ENCODE measurements around the gene TM4SF20.
"Not testable (repeated sequence)": the region's sequence is repeated elsewhere in the genome, so short reads cannot be mapped to it uniquely, and the experiment has no call there.

Gene TM4SF20

GRCh38 chr2:227367427-227367795, 11.7 kb downstream of the TM4SF20 start:
- H2AFZ ChIP-seq (ENCODE audit: low read depth), result no peak overlapping the region

DNA sequence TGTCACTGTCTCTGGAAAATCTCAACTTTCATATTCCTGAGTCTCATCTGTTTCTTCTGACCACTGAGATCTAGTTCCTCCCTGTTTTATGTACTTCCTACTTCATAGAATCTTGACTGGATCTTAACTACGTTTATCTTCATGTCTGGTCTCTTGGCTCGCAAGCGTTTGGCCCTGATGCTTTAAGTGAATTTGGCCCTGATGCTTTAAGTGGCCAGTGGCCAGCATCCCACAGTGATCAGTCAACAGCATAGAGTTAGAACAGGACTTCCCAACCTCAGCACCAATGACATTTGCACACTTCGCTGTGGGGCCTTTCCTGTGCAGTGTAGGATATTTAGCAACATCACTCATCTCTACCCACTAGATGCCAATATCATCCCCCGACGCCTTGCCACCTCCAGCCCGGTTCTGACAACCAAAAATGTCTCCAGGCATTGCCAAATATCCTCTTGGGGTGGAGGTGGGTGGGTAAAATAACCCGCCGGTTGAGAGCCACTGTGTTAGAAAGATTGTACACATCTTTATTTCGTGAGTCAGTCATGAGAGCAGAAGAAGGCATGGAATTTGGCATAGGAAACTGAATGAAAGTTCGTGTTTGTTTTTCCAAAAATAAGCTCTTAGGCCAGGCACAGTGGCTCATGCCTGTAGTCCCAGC, 12.2 kb downstream of the TM4SF20 start:
- Histone ChIP-seq H3K4me3 (IDR thresholded peaks at IDR 0.05; ENCODE audit: insufficient read depth, low read depth, low read length) (no peak overlapping the region), H3K36me3 (ENCODE audit: insufficient read depth) (no peaks in the 10 kb centered on the region), H3K4me2 (no peak overlapping the region), H4K20me1 (ENCODE audit: insufficient read depth) (no peaks in the 10 kb centered on the region), H3K27me3 (ENCODE audit: insufficient read depth, low read depth) (no peaks in the 10 kb centered on the region), H3K79me2 (ENCODE audit: insufficient read depth, low read depth) (no peaks in the 10 kb centered on the region), H3K27ac (no peak overlapping the region), H3K4me1 (ENCODE audit: low read depth, poor library complexity, severe bottlenecking) (no peaks in the 10 kb centered on the region), H3K9ac (no peak overlapping the region), H2AFZ (ENCODE audit: low read depth) (no peak overlapping the region)
- TF ChIP-seq, protein P1, sequence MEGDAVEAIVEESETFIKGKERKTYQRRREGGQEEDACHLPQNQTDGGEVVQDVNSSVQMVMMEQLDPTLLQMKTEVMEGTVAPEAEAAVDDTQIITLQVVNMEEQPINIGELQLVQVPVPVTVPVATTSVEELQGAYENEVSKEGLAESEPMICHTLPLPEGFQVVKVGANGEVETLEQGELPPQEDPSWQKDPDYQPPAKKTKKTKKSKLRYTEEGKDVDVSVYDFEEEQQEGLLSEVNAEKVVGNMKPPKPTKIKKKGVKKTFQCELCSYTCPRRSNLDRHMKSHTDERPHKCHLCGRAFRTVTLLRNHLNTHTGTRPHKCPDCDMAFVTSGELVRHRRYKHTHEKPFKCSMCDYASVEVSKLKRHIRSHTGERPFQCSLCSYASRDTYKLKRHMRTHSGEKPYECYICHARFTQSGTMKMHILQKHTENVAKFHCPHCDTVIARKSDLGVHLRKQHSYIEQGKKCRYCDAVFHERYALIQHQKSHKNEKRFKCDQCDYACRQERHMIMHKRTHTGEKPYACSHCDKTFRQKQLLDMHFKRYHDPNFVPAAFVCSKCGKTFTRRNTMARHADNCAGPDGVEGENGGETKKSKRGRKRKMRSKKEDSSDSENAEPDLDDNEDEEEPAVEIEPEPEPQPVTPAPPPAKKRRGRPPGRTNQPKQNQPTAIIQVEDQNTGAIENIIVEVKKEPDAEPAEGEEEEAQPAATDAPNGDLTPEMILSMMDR (conservative IDR thresholded peaks at IDR 0.05; ENCODE audit: low read depth, low read length), result no peak

More at GRCh38 chr2:227367427-227367795, 11.7 kb downstream of the TM4SF20 start:
- H3K36me3 ChIP-seq (ENCODE audit: insufficient read depth), result no peaks in the 10 kb centered on the region
- TF ChIP-seq, protein P1 (conservative IDR thresholded peaks at IDR 0.05; ENCODE audit: low read depth, low read length), result no peak
- H3K4me1 ChIP-seq (ENCODE audit: low read depth, poor library complexity, severe bottlenecking), result no peaks in the 10 kb centered on the region
- no peaks in the 10 kb centered on the region for H3K79me2 ChIP-seq (ENCODE audit: insufficient read depth, low read depth)
- no peak overlapping the region for H3K9ac ChIP-seq
- H3K27ac ChIP-seq, result no peak overlapping the region
- H3K4me2 ChIP-seq, result no peak overlapping the region
- H4K20me1 ChIP-seq (ENCODE audit: insufficient read depth), result no peaks in the 10 kb centered on the region
- H3K4me3 ChIP-seq (IDR thresholded peaks at IDR 0.05; ENCODE audit: insufficient read depth, low read depth, low read length), result no peak overlapping the region
- H3K27me3 ChIP-seq (ENCODE audit: insufficient read depth, low read depth), result no peaks in the 10 kb centered on the region

DNA sequence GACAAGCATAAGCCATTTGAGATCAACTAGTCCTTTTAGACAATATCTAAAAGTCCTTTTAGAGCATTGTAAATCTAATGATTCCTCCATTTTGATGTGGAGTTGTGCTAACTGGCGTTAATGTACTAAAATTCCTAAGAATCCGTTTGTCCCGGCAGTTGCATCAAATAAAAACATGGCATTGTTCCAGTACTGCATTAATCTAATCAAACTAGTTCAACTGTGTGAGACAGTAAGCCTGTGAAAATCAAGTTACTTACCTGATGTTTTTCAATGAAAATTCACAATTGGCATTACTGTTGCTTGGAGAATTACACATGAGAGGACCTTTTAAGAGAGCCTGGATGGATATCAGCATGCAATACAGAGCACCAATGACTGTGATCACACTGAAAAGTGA, 13.3 kb downstream of the TM4SF20 start:
- no peak overlapping the region for H3K9ac ChIP-seq
- no peak overlapping the region for H3K27ac ChIP-seq
- TF ChIP-seq, protein P1 (conservative IDR thresholded peaks at IDR 0.05; ENCODE audit: low read depth, low read length), result no peak
- H3K36me3 ChIP-seq (ENCODE audit: insufficient read depth), result no peaks in the 10 kb centered on the region
- H3K4me3 ChIP-seq (IDR thresholded peaks at IDR 0.05; ENCODE audit: insufficient read depth, low read depth, low read length), result no peak overlapping the region
- no peak overlapping the region for H3K4me2 ChIP-seq
- no peak overlapping the region for H2AFZ ChIP-seq (ENCODE audit: low read depth)
- H3K79me2 ChIP-seq (ENCODE audit: insufficient read depth, low read depth), result no peaks in the 10 kb centered on the region
- no peaks in the 10 kb centered on the region for H4K20me1 ChIP-seq (ENCODE audit: insufficient read depth)
- no peaks in the 10 kb centered on the region for H3K27me3 ChIP-seq (ENCODE audit: insufficient read depth, low read depth)
- H3K4me1 ChIP-seq (ENCODE audit: low read depth, poor library complexity, severe bottlenecking), result no peaks in the 10 kb centered on the region

GRCh38 chr2:227364585-227365263, 14.4 kb downstream of the TM4SF20 start:
- H3K4me2 ChIP-seq; H3K27me3 ChIP-seq (ENCODE audit: insufficient read depth, low read depth); H3K36me3 ChIP-seq (ENCODE audit: insufficient read depth); H3K4me1 ChIP-seq (ENCODE audit: low read depth, poor library complexity, severe bottlenecking); H3K9ac ChIP-seq; H3K4me3 ChIP-seq (IDR thresholded peaks at IDR 0.05; ENCODE audit: insufficient read depth, low read depth, low read length); H4K20me1 ChIP-seq (ENCODE audit: insufficient read depth); H2AFZ ChIP-seq (ENCODE audit: low read depth); H3K27ac ChIP-seq; H3K79me2 ChIP-seq (ENCODE audit: insufficient read depth, low read depth): not testable (repeated sequence)

DNA sequence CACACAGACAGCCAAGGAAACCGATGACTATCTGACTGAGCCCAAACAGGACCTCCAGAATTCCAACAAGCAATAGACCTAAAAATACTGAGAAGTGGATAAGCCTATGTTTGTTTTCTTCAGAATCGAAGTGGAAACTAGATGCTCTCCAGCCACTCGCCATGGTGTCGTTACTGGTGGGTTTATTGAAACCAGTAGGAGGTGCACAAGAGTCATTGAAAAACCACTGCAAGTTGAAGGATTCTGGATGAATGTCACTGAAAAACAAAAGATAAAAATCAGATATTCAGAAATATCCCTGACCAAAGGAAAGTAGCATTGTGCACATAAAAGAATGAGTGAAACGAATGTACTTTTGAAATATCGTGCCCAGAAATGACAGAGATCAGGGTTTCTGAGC, 15.3 kb downstream of the TM4SF20 start:
- no peaks in the 10 kb centered on the region for H3K79me2 ChIP-seq (ENCODE audit: insufficient read depth, low read depth)
- no peak overlapping the region for H3K4me3 ChIP-seq (IDR thresholded peaks at IDR 0.05; ENCODE audit: insufficient read depth, low read depth, low read length)
- H3K4me1 ChIP-seq (ENCODE audit: low read depth, poor library complexity, severe bottlenecking), result no peaks in the 10 kb centered on the region
- no peaks in the 10 kb centered on the region for H3K36me3 ChIP-seq (ENCODE audit: insufficient read depth)
- H3K9ac ChIP-seq, result no peak overlapping the region
- H3K27ac ChIP-seq, result no peak overlapping the region
- H3K27me3 ChIP-seq (ENCODE audit: insufficient read depth, low read depth), result no peaks in the 10 kb centered on the region
- no peaks in the 10 kb centered on the region for H4K20me1 ChIP-seq (ENCODE audit: insufficient read depth)
- H3K4me2 ChIP-seq, result no peak overlapping the region
- TF ChIP-seq, protein P1 (conservative IDR thresholded peaks at IDR 0.05; ENCODE audit: low read depth, low read length), result no peak
- H2AFZ ChIP-seq (ENCODE audit: low read depth), result no peak overlapping the region
